GM12874 (cell line): ENCODE data around the gene ZNF585A.

ENCODE experiments used
- TF ChIP-seq, protein P1 (sequence below): IDR thresholded peaks from 2 replicates; pipeline ENCODE4 v1.5.1; 2011; ENCODE audit warnings: low read depth, mild to moderate bottlenecking, control low read depth, low read length, moderate library complexity; ENCODE audit not compliant: insufficient read depth

Gene ZNF585A

GRCh38 chr19:37098570-37098969, 73.9 kb downstream of the ZNF585A start:
- TF ChIP-seq, protein P1, sequence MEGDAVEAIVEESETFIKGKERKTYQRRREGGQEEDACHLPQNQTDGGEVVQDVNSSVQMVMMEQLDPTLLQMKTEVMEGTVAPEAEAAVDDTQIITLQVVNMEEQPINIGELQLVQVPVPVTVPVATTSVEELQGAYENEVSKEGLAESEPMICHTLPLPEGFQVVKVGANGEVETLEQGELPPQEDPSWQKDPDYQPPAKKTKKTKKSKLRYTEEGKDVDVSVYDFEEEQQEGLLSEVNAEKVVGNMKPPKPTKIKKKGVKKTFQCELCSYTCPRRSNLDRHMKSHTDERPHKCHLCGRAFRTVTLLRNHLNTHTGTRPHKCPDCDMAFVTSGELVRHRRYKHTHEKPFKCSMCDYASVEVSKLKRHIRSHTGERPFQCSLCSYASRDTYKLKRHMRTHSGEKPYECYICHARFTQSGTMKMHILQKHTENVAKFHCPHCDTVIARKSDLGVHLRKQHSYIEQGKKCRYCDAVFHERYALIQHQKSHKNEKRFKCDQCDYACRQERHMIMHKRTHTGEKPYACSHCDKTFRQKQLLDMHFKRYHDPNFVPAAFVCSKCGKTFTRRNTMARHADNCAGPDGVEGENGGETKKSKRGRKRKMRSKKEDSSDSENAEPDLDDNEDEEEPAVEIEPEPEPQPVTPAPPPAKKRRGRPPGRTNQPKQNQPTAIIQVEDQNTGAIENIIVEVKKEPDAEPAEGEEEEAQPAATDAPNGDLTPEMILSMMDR, result no peak

DNA sequence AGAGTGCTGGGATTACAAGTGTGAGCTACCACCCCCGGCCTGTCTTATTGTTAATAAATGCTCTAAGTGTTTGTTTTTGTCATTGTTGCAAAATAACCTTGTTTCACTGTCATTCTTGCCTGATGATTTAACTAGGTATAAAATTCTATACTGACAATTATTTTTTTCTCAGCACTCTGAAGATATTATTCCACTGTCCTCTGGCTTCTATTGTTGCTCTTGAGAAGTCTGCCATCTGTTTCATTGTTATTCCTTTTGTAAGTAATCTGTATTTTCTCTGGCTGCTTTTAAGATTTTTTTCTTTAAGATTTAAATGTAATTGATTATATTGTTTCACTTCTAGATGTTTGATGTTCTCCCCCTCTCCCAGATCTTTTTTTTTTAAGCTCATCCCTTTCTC, 76.6 kb downstream of the ZNF585A start:
- TF ChIP-seq, protein P1, result no peak
